Activated CD4-positive, alpha-beta T cell treated with anti-CD3 and anti-CD28 coated beads for 36 hours (primary cell): ENCODE measurements around the gene LIMS1. TPM values are rescaled to one million over a fixed set of nuclear protein-coding genes. Genes with fewer than 3 reads are reported as not detected.
"Not testable (repeated sequence)": the region's sequence is repeated elsewhere in the genome, so short reads cannot be mapped to it uniquely, and the experiment has no call there.

Experiments used
- ATAC-seq: fragments of 200-7000 bp; cut with Tn5 transposase; one replicate; pipeline ENCODE4 v1.10.0; 2021; ENCODE audit warnings: mild to moderate bottlenecking, moderate library complexity
- CTCF ChIA-PET: fragments of 350-600 bp; sonication (Branson Sonifier 250); formaldehyde crosslinking; loops from one replicate; lab custom pipeline; 2021; ENCODE audit warnings: antibody characterized with exemption; lab: Charles Lee
- POLR2A ChIA-PET: fragments of 350-600 bp; sonication (Branson Sonifier 250); formaldehyde crosslinking; loops from one replicate; lab custom pipeline; 2021; ENCODE audit warnings: antibody characterized with exemption, inconsistent platforms; lab: Charles Lee
- DNase-seq: peaks from one replicate; pipeline ENCODE4 v3.0.0-alpha.2; 2020
- H3K27ac Mint-ChIP-seq: one replicate; pipeline ENCODE4 v1.8.0; 2021; ENCODE audit warnings: mixed read lengths
- H3K27me3 Mint-ChIP-seq: one replicate; pipeline ENCODE4 v1.8.0; 2021; ENCODE audit warnings: mixed read lengths
- H3K36me3 Mint-ChIP-seq: one replicate; pipeline ENCODE4 v1.8.0; 2021; ENCODE audit warnings: low read depth, mixed read lengths
- H3K4me1 Mint-ChIP-seq: one replicate; pipeline ENCODE4 v1.8.0; 2021; ENCODE audit warnings: mixed read lengths
- H3K4me3 Mint-ChIP-seq: one replicate; pipeline ENCODE4 v1.8.0; 2021; ENCODE audit warnings: mild to moderate bottlenecking, moderate library complexity, mixed read lengths
- H3K9me3 Mint-ChIP-seq: one replicate; pipeline ENCODE4 v1.8.0; 2021; ENCODE audit warnings: low read depth, mixed read lengths
- intact Hi-C, 2 experiments: fragments of 100-400 bp; cut with DNase I in 1 of 2; cut with micrococcal nuclease in 1 of 2; formaldehyde crosslinking; loops; one replicate each; pipeline versions ENCODE4 v1.14.2 to v1.15.1; 2022 to 2024; cut with DNase I, micrococcal nuclease
- total RNA-seq, 2 experiments: library from RNA; stranded (reverse); gene quantifications; one replicate each; pipeline ENCODE4 v1.2.3, GENCODE V29; 2021

The LIMS1 gene
- total RNA-seq, 2 experiments from 2014 or later, result 47.5 to 70.3 TPM

GRCh38 chr2:108601199-108601598 is 66.9 kb downstream of the LIMS1 start:
- H3K4me1 Mint-ChIP-seq, result peaks cover 10% of the 10 kb centered on the region
- H3K4me3 Mint-ChIP-seq, ATAC-seq, intact Hi-C loops, H3K27me3 Mint-ChIP-seq, H3K27ac Mint-ChIP-seq, POLR2A ChIA-PET, H3K9me3 Mint-ChIP-seq, DNase-seq, H3K36me3 Mint-ChIP-seq: not testable (repeated sequence)
- CTCF ChIA-PET, result interaction anchor here (1.1 kb wide), 1 partner anchor 36 kb away, joined by 4 read pairs; no protein-coding TSS in a partner anchor

DNA sequence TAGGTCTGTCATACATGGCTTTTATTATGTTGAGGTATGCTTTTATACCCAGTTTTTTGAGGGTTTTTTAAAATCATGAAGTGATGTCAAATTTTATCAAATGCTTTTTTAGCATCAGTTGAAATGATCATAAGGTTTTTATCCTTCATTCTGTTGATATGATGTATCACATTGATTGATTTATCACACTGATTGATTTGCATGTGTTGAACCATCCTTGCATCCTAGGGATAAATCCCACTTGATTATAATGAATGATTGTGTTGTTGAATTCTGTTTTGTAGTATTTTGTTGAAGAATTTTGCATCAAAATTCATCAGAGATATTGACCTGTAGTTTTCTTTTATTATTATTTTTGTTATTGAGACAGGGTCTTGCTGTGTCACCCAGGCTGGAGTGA is 68.2 kb downstream of the LIMS1 start:
- H3K4me1 Mint-ChIP-seq, result peaks cover 11% of the 10 kb centered on the region
- ChIA-PET POLR2A (no interaction called here), CTCF (no interaction called here)
- no peaks in the 10 kb centered on the region for H3K9me3 Mint-ChIP-seq
- DNase-seq (no peak), ATAC-seq (no peak)
- no peaks in the 10 kb centered on the region for H3K27me3 Mint-ChIP-seq
- no peak overlapping the region for H3K27ac Mint-ChIP-seq
- intact Hi-C loops, result no loop called here
- H3K4me3 Mint-ChIP-seq, result no peak overlapping the region
- H3K36me3 Mint-ChIP-seq, result peaks cover 3% of the 10 kb centered on the region

- Mint-ChIP-seq H3K27ac (no peak overlapping the region), H3K9me3 (no peaks in the 10 kb centered on the region), H3K4me1 (peaks cover 24% of the 10 kb centered on the region), H3K4me3 (no peak overlapping the region), H3K27me3 (no peaks in the 10 kb centered on the region), H3K36me3 (peaks cover 3% of the 10 kb centered on the region)
- POLR2A ChIA-PET, result no interaction called here
- no peak for DNase-seq
- ATAC-seq, result no peak
- intact Hi-C loops, result no loop called here
- CTCF ChIA-PET, result interaction anchor here (4.5 kb wide), 1 partner anchor 31 kb away, joined by 84 read pairs; no protein-coding TSS in a partner anchor
Measured at GRCh38 chr2:108604196-108604595, 69.9 kb downstream of the LIMS1 start.

- H3K4me1 Mint-ChIP-seq, result peaks cover 38% of the 10 kb centered on the region
- intact Hi-C loops, result loop anchor here (5.0 kb wide), 1 partner anchor 111 kb away; the partner anchor contains the start of gene RANBP2 (in 2 of the 2)
- no peak overlapping the region for H3K4me3 Mint-ChIP-seq
- ATAC-seq (peak; percentile 67), DNase-seq (no peak)
- H3K27ac Mint-ChIP-seq, result peak overlapping the region; percentile 6
- ChIA-PET CTCF (interaction anchor here (0.7 to 4.5 kb wide), 11 partner anchors 10 to 241 kb away, joined by 3 to 84 read pairs (median 3); no protein-coding TSS in a partner anchor), POLR2A (no interaction called here)
- no peaks in the 10 kb centered on the region for H3K27me3 Mint-ChIP-seq
- H3K36me3 Mint-ChIP-seq, result peaks cover 3% of the 10 kb centered on the region
- H3K9me3 Mint-ChIP-seq, result no peaks in the 10 kb centered on the region
Measured at GRCh38 chr2:108605947-108606346, 71.7 kb downstream of the LIMS1 start.

- Mint-ChIP-seq H3K4me1 (peaks cover 53% of the 10 kb centered on the region), H3K36me3 (peaks cover 3% of the 10 kb centered on the region), H3K27me3 (no peaks in the 10 kb centered on the region), H3K9me3 (no peaks in the 10 kb centered on the region), H3K4me3 (no peak overlapping the region), H3K27ac (no peak overlapping the region)
- no peak for ATAC-seq
- intact Hi-C loops, result loop anchor here (1.0 to 5.0 kb wide), 2 partner anchors 28 to 109 kb away; partner anchors contain the start of gene RANBP2 (in 2 of the 2)
- peak; percentile 71 for DNase-seq
- POLR2A ChIA-PET, result no interaction called here
- CTCF ChIA-PET, result interaction anchor here (3.0 to 10.4 kb wide), 2 partner anchors 8 to 28 kb away, joined by 12 to 112 read pairs; no protein-coding TSS in a partner anchor
Measured at GRCh38 chr2:108607706-108608301, 73.5 kb downstream of the LIMS1 start.

- DNase-seq (no peak), ATAC-seq (no peak)
- Mint-ChIP-seq H3K9me3 (no peaks in the 10 kb centered on the region), H3K36me3 (no peaks in the 10 kb centered on the region), H3K27me3 (no peaks in the 10 kb centered on the region), H3K4me1 (peaks cover 78% of the 10 kb centered on the region), H3K4me3 (peak overlapping the region; percentile 15), H3K27ac (peak overlapping the region; percentile 83)
- ChIA-PET CTCF (interaction anchor here (0.7 to 10.4 kb wide), 7 partner anchors 10 to 39 kb away, joined by 3 to 112 read pairs (median 3); no protein-coding TSS in a partner anchor), POLR2A (no interaction called here)
- intact Hi-C loops, result no loop called here
Measured at GRCh38 chr2:108611021-108611420, 76.8 kb downstream of the LIMS1 start.

DNA sequence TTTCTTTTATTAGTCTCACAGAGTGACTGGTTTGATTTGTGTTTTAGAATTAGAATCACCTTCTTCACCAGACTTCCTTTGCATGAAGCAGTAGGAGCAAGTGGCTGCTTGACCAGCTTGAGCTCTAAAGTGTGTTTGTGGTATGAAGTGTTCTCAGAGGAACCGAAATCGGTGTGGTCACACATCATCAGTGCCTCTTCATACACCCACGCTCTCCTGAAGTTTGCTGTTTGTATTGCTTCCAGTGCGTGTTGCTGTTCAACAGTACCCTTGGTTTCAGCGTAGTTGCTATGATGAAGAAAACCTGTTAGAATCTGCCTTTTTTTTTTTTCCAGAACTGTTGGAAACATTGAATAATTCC is 77.9 kb downstream of the LIMS1 start:
- ChIA-PET POLR2A (interaction anchor here (0.6 to 2.0 kb wide), 4 partner anchors 9 to 20 kb away, joined by 3 to 15 read pairs (median 6); no protein-coding TSS in a partner anchor), CTCF (interaction anchor here (0.7 to 10.4 kb wide), 8 partner anchors 9 to 77 kb away, joined by 3 to 112 read pairs (median 4); no protein-coding TSS in a partner anchor)
- Mint-ChIP-seq H3K27ac (peak overlapping the region; percentile 84), H3K36me3 (no peaks in the 10 kb centered on the region), H3K9me3 (no peaks in the 10 kb centered on the region), H3K4me1 (peaks cover 83% of the 10 kb centered on the region), H3K4me3 (peak overlapping the region; percentile 31), H3K27me3 (no peaks in the 10 kb centered on the region)
- peak; percentile 67 for DNase-seq
- ATAC-seq, result peak; percentile 64
- intact Hi-C loops, result loop anchor here (1.0 kb wide), 3 partner anchors 9 to 40 kb away; no protein-coding TSS in a partner anchor

- peak; percentile 82 for DNase-seq
- Mint-ChIP-seq H3K36me3 (no peaks in the 10 kb centered on the region), H3K9me3 (no peaks in the 10 kb centered on the region), H3K4me3 (peak overlapping the region; percentile 31), H3K4me1 (peaks cover 86% of the 10 kb centered on the region), H3K27me3 (no peaks in the 10 kb centered on the region), H3K27ac (peak overlapping the region; percentile 84)
- POLR2A ChIA-PET, result interaction anchor here (1.0 to 2.0 kb wide), 3 partner anchors 8 to 16 kb away, joined by 3 to 15 read pairs (median 10); no protein-coding TSS in a partner anchor
- ATAC-seq, result peak; percentile 78
- intact Hi-C loops, result loop anchor here (1.0 kb wide), 3 partner anchors 9 to 40 kb away; no protein-coding TSS in a partner anchor
- CTCF ChIA-PET, result interaction anchor here (0.6 to 10.4 kb wide), 7 partner anchors 8 to 77 kb away, joined by 3 to 112 read pairs (median 4); no protein-coding TSS in a partner anchor
Measured at GRCh38 chr2:108612514-108613183, 78.4 kb downstream of the LIMS1 start.

GRCh38 chr2:108613261-108614042 is 79.2 kb downstream of the LIMS1 start:
- CTCF ChIA-PET, result interaction anchor here (0.6 to 10.4 kb wide), 5 partner anchors 8 to 81 kb away, joined by 3 to 112 read pairs (median 9); no protein-coding TSS in a partner anchor
- peaks cover 90% of the 10 kb centered on the region for H3K4me1 Mint-ChIP-seq
- H3K9me3 Mint-ChIP-seq, result no peaks in the 10 kb centered on the region
- H3K36me3 Mint-ChIP-seq, result no peaks in the 10 kb centered on the region
- no peak overlapping the region for H3K4me3 Mint-ChIP-seq
- DNase-seq (no peak), ATAC-seq (no peak)
- POLR2A ChIA-PET, result interaction anchor here (0.6 to 2.0 kb wide), 3 partner anchors 7 to 558 kb away, joined by 3 to 15 read pairs (median 3); no protein-coding TSS in a partner anchor
- peak overlapping the region; percentile 74 for H3K27ac Mint-ChIP-seq
- intact Hi-C loops, result no loop called here
- H3K27me3 Mint-ChIP-seq, result no peaks in the 10 kb centered on the region

DNA sequence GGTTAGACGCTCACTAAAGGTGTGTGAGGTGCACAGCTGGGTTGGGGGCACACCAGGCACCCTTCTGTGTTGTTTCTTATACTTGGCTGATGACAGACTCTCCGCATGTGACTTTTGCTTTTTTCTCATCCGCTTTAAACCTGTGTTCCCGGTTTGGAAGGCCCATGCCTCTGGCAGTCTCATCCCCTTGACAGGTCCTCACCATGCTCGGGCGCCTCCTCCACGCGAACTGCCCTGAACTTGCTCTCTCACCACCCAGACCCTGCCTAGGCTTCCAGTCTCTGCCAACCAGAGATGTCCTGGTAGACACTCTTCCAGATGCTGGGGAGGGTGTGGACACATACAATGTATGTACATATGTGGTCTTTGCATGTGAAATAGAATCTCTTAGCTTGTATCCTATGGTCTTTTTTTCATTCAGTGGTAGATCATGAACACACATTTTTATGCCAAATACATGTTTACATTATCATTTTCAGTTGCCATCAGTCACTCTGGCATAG is 79.8 kb downstream of the LIMS1 start:
- Mint-ChIP-seq H3K9me3 (no peaks in the 10 kb centered on the region), H3K36me3 (no peaks in the 10 kb centered on the region), H3K4me3 (no peak overlapping the region), H3K27ac (peak overlapping the region; percentile 74), H3K4me1 (peaks cover 90% of the 10 kb centered on the region), H3K27me3 (no peaks in the 10 kb centered on the region)
- intact Hi-C loops, result no loop called here
- DNase-seq (no peak), ATAC-seq (no peak)
- POLR2A ChIA-PET, result interaction anchor here (0.5 to 0.6 kb wide), 2 partner anchors 15 to 559 kb away, joined by 3 read pairs; no protein-coding TSS in a partner anchor
- CTCF ChIA-PET, result interaction anchor here (0.6 to 10.4 kb wide), 3 partner anchors 14 to 81 kb away, joined by 4 to 112 read pairs (median 33); no protein-coding TSS in a partner anchor
